GM12878 (cell line): ENCODE results near the gene ATXN1L. TPM values are rescaled to one million over a fixed set of nuclear protein-coding genes. Genes with fewer than 3 reads are reported as not detected.

Experiments
- ATF2 ChIP-seq: IDR thresholded peaks from 2 replicates; pipeline ENCODE4 v1.6.1; 2012; ENCODE audit warnings: low read length, inconsistent platforms
- BCL3 ChIP-seq: IDR thresholded peaks from 2 replicates; pipeline ENCODE4 v1.6.1; 2011; ENCODE audit warnings: borderline replicate concordance, low read depth, mild to moderate bottlenecking, moderate library complexity, low read length; ENCODE audit not compliant: insufficient read depth, poor library complexity, severe bottlenecking
- NR2F1 ChIP-seq: fragments of 450-650 bp; conservative IDR thresholded peaks from 2 replicates; pipeline ENCODE4 v1.6.1; 2017; ENCODE audit warnings: mild to moderate bottlenecking
- POLR2A ChIP-seq: IDR thresholded peaks from 2 replicates; pipeline ENCODE4 v1.6.1; 2011; ENCODE audit warnings: low read depth, mild to moderate bottlenecking, low read length
- RCOR1 ChIP-seq: conservative IDR thresholded peaks from 2 replicates; pipeline ENCODE4 v1.6.1; 2012; ENCODE audit warnings: low read depth, low read length, improper control_type of control experiment
- RELA ChIP-seq: fragments of 450-650 bp; IDR thresholded peaks from 2 replicates; pipeline ENCODE4 v1.8.0; 2014; ENCODE audit warnings: borderline replicate concordance; ENCODE audit not compliant: partially characterized antibody
- TCF12 ChIP-seq: IDR thresholded peaks from 2 replicates; pipeline ENCODE4 v1.6.1; 2011; ENCODE audit warnings: low read depth, mild to moderate bottlenecking, low read length
- WRNIP1 ChIP-seq: IDR thresholded peaks from 2 replicates; pipeline ENCODE4 v1.6.1; 2011; ENCODE audit warnings: low read depth, low read length, improper control_type of control experiment, borderline replicate concordance
- YBX1 ChIP-seq: fragments of 450-650 bp; IDR thresholded peaks from 2 replicates; pipeline ENCODE4 v1.6.1; 2016; ENCODE audit warnings: antibody characterized with exemption
- ZBTB40 ChIP-seq: fragments of 450-650 bp; IDR thresholded peaks from 2 replicates; pipeline ENCODE4 v1.6.1; 2016; ENCODE audit warnings: mild to moderate bottlenecking, moderate library complexity, borderline replicate concordance
- polyA plus RNA-seq, 11 experiments: library from polyadenylated mRNA; depleted of rRNA in 4 of 11; unstranded in 6 of 11; stranded (reverse) in 5 of 11; fragments of >200 nt; fragmentation: Nextera tagmentation in 4 of 11; fragmentation: Illumina TruSeq in 1 of 11; extraction: Ambion mirVana in 4 of 11; extraction: Trizol in 1 of 11; gene quantifications; 1 replicate in 1 of 11; 2 replicates in 10 of 11; pipeline versions ENCODE4 v1.2.1 to v1.2.3, GENCODE V29; 2011 to 2016; ENCODE audit warnings: inconsistent platforms in 2 of 11, missing spikeins in 2 of 11, low read depth in 1 of 11
- total RNA-seq, 4 experiments: library from RNA; depleted of rRNA in 3 of 4; stranded (reverse); fragments of >200 nt in 3 of 4; fragmentation: Illumina TruSeq in 1 of 4; extraction: Trizol in 1 of 4; gene quantifications; 2 replicates each; pipeline versions ENCODE4 v1.2.1 to v1.2.3, GENCODE V29; 2013 to 2021
- TF ChIP-seq, protein P1 (sequence below): fragments of 450-650 bp; IDR thresholded peaks from 2 replicates; pipeline ENCODE4 v1.6.1; 2017; ENCODE audit warnings: antibody characterized with exemption, mild to moderate bottlenecking, moderate library complexity
- TF ChIP-seq, protein P2 (sequence below): fragments of 450-650 bp; IDR thresholded peaks from 2 replicates; pipeline ENCODE4 v1.6.1; 2016; ENCODE audit warnings: mild to moderate bottlenecking
- TF ChIP-seq, protein P3 (sequence below), 3 experiments: IDR thresholded peaks in 2 of 3; conservative IDR thresholded peaks in 1 of 3; 2 replicates each; pipeline ENCODE4 v1.5.1; 2011; ENCODE audit warnings: low read depth in 3 of 3, low read length in 3 of 3, mild to moderate bottlenecking in 3 of 3, control low read depth in 2 of 3, moderate library complexity in 2 of 3, inconsistent platforms in 1 of 3, mixed read lengths in 1 of 3; ENCODE audit not compliant: control insufficient read depth in 2 of 3, insufficient read depth in 1 of 3; ENCODE audit errors: extremely low read depth in 1 of 3

ATXN1L gene
- total and polyA plus RNA-seq, 10 of the 15 experiments (the other 5 are each of a cell fraction or from before 2014, with no cell fraction given), result 1.8 to 14.6 (median 9.2) TPM

DNA sequence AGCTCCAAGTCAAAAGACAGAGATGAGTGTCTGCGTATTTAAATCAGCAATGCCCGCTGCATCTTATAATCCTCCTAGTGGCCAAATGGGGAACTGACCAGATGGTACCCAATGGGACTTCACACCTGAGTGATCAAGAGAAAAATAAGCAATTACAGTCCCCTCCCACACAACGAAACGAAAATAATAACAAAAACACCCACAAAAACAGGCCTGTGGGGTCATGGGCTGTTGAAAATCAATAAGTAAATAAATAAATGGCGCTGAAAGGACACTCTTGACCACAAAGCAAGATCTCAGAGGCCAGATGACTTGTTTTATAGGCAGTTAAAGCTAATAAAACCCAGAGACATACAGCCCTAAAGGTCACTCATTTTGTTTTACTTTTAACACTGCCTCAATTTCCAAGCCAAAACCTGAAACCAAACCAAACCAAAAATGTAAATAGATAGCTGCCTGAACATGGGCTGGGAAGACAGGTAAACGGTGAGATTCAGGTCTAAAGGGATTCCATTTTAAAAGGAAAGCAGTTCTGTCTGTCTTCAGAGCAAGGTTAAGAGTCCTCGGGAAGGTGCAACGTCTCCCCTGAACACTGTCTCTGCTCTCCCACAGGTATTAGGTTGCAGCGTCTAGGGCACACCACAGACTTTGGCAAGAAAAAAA lies 36.9 kb downstream of the ATXN1L start (continued):
- TF ChIP-seq ATF2 (peak; percentile 70; the same call in 1 of the 2 replicates), RELA (no peak), YBX1 (no peak), NR2F1 (no peak; the same call in 1 of the 2 replicates), ZBTB40 (0 out of 2 replicates have a peak, but pooled peaks have one; percentile 21), POLR2A (no peak), WRNIP1 (no peak), TCF12 (peak; percentile 70; the same call in 1 of the 2 replicates), BCL3 (no peak), RCOR1 (no peak)
- TF ChIP-seq, protein P1, sequence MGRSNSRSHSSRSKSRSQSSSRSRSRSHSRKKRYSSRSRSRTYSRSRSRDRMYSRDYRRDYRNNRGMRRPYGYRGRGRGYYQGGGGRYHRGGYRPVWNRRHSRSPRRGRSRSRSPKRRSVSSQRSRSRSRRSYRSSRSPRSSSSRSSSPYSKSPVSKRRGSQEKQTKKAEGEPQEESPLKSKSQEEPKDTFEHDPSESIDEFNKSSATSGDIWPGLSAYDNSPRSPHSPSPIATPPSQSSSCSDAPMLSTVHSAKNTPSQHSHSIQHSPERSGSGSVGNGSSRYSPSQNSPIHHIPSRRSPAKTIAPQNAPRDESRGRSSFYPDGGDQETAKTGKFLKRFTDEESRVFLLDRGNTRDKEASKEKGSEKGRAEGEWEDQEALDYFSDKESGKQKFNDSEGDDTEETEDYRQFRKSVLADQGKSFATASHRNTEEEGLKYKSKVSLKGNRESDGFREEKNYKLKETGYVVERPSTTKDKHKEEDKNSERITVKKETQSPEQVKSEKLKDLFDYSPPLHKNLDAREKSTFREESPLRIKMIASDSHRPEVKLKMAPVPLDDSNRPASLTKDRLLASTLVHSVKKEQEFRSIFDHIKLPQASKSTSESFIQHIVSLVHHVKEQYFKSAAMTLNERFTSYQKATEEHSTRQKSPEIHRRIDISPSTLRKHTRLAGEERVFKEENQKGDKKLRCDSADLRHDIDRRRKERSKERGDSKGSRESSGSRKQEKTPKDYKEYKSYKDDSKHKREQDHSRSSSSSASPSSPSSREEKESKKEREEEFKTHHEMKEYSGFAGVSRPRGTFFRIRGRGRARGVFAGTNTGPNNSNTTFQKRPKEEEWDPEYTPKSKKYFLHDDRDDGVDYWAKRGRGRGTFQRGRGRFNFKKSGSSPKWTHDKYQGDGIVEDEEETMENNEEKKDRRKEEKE, result no peak
- TF ChIP-seq, protein P2, sequence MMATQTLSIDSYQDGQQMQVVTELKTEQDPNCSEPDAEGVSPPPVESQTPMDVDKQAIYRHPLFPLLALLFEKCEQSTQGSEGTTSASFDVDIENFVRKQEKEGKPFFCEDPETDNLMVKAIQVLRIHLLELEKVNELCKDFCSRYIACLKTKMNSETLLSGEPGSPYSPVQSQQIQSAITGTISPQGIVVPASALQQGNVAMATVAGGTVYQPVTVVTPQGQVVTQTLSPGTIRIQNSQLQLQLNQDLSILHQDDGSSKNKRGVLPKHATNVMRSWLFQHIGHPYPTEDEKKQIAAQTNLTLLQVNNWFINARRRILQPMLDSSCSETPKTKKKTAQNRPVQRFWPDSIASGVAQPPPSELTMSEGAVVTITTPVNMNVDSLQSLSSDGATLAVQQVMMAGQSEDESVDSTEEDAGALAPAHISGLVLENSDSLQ, result no peak
- TF ChIP-seq, protein P3, sequence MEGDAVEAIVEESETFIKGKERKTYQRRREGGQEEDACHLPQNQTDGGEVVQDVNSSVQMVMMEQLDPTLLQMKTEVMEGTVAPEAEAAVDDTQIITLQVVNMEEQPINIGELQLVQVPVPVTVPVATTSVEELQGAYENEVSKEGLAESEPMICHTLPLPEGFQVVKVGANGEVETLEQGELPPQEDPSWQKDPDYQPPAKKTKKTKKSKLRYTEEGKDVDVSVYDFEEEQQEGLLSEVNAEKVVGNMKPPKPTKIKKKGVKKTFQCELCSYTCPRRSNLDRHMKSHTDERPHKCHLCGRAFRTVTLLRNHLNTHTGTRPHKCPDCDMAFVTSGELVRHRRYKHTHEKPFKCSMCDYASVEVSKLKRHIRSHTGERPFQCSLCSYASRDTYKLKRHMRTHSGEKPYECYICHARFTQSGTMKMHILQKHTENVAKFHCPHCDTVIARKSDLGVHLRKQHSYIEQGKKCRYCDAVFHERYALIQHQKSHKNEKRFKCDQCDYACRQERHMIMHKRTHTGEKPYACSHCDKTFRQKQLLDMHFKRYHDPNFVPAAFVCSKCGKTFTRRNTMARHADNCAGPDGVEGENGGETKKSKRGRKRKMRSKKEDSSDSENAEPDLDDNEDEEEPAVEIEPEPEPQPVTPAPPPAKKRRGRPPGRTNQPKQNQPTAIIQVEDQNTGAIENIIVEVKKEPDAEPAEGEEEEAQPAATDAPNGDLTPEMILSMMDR (IDR thresholded peaks at IDR 0.05 in 2 of 3, conservative IDR thresholded peaks at IDR 0.05 in 1 of 3; ENCODE audit: control insufficient read depth in 2 of 3, extremely low read depth in 1 of 3, insufficient read depth in 1 of 3, low read depth in 3 of 3, low read length in 3 of 3), result peak; percentile 80 to 95 (median 88)
